ENCODE measurements around the gene C6orf15. TPM values are rescaled to one million over a fixed set of nuclear protein-coding genes. Genes with fewer than 3 reads are reported as not detected.

Gene C6orf15
- total and polyA plus RNA-seq, 7 donors: not detected

DNA sequence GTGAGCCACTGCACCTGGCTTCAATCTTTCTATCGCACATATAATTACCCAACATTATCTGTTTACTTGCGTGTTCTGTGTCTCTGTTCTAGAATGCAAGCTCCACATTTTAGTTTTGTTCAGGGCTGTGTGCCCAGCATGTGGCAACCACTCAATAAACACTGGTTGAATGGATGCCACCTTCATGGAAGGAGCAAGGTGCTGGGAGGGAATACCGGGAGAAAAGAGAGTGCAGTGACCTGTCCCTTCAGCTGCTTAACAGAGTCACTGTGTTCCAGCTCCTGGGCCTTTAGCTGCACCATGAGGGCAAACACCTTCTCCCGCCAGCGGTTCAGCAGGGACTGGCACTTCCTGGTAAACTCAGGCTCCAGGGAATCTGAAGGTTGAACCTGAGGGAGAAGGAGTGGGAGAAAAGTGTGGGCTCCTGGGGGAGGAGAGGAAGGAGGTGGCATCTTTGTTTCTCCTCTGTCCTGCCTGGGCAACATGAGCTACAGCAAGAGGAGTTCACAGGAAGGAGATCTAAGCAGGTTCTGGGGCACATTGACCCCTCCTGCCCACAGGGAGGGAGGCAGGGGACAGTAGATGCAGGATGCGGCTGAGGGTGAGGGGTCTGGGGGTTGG, 37.6 kb upstream of the C6orf15 start:
- 87 to 90% (median 89%) methylated on average over 6 of the region's 6 CpGs for WGBS, 3 donors
- no peaks in the 10 kb centered on the region for H3K27me3 ChIP-seq (ENCODE audit: insufficient read depth in 3 of 3, low read length in 2 of 3)
- H3K4me1 ChIP-seq: no peaks in the 10 kb centered on the region
- no peak overlapping the region for H3K27ac ChIP-seq
- ATAC-seq (no peak), DNase-seq (peak in 1 of 2 donors; percentile 29)
- TF ChIP-seq, protein P1, sequence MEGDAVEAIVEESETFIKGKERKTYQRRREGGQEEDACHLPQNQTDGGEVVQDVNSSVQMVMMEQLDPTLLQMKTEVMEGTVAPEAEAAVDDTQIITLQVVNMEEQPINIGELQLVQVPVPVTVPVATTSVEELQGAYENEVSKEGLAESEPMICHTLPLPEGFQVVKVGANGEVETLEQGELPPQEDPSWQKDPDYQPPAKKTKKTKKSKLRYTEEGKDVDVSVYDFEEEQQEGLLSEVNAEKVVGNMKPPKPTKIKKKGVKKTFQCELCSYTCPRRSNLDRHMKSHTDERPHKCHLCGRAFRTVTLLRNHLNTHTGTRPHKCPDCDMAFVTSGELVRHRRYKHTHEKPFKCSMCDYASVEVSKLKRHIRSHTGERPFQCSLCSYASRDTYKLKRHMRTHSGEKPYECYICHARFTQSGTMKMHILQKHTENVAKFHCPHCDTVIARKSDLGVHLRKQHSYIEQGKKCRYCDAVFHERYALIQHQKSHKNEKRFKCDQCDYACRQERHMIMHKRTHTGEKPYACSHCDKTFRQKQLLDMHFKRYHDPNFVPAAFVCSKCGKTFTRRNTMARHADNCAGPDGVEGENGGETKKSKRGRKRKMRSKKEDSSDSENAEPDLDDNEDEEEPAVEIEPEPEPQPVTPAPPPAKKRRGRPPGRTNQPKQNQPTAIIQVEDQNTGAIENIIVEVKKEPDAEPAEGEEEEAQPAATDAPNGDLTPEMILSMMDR (IDR thresholded peaks at IDR 0.05): no peak
- H3K9me3 ChIP-seq: no peaks in the 10 kb centered on the region
- H3K36me3 ChIP-seq (ENCODE audit: insufficient read depth in 1 of 2, low read depth in 1 of 2): peaks cover 0 to 56% of the 10 kb centered on the region in 2 donors
- intact Hi-C loops (cut with DNase I): no loop called here
- H3K4me3 ChIP-seq: no peak overlapping the region

GRCh38 chr6:31145386-31145785, 33.0 kb upstream of the C6orf15 start:
- H3K9me3 ChIP-seq: no peaks in the 10 kb centered on the region
- H3K27ac ChIP-seq: no peak overlapping the region
- no peaks in the 10 kb centered on the region for H3K4me1 ChIP-seq
- WGBS, 3 donors: 92 to 96% (median 94%) methylated on average over 10 of the region's 10 CpGs
- ATAC-seq: no peak
- no peak overlapping the region for H3K4me3 ChIP-seq
- intact Hi-C loops (cut with DNase I): no loop called here
- H3K36me3 ChIP-seq (ENCODE audit: insufficient read depth in 1 of 2, low read depth in 1 of 2): peaks cover 0 to 65% of the 10 kb centered on the region in 2 donors
- TF ChIP-seq, protein P1 (IDR thresholded peaks at IDR 0.05): no peak
- no peaks in the 10 kb centered on the region for H3K27me3 ChIP-seq (ENCODE audit: insufficient read depth in 3 of 3, low read length in 2 of 3)
- peak in 1 of 2 donors; percentile 29 for DNase-seq

DNA sequence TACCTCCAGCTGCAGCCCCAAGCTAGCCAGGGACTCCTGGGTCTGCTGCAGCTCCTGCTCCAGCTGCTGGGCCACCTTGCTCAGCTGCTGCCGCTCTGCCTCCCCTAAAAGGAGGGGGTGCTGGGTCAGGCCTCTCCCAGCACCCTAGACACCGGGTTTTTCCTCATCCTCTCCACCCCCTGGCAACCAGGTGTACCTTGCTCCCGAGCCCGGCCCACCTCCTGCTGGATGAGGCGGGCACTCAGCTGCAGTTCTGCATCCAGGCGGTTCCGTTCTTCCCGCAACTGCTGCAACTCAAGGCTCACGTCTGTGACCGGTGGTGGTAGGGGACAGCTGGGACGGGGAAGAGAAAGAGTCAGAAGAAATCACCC, 32.6 kb upstream of the C6orf15 start:
- no peak for ATAC-seq
- Histone ChIP-seq H3K27ac (no peak overlapping the region), H3K36me3 (ENCODE audit: insufficient read depth in 1 of 2, low read depth in 1 of 2) (peaks cover 0 to 61% of the 10 kb centered on the region in 2 donors), H3K27me3 (ENCODE audit: insufficient read depth in 3 of 3, low read length in 2 of 3) (no peaks in the 10 kb centered on the region), H3K4me1 (no peaks in the 10 kb centered on the region), H3K4me3 (no peak overlapping the region), H3K9me3 (no peaks in the 10 kb centered on the region)
- 62 to 82% (median 65%) methylated on average over 9 to 11 of the region's 11 CpGs for WGBS, 3 donors
- TF ChIP-seq, protein P1 (IDR thresholded peaks at IDR 0.05): no peak
- intact Hi-C loops (cut with DNase I): no loop called here
- peak in 1 of 2 donors; percentile 35 for DNase-seq

- no peaks in the 10 kb centered on the region for H3K9me3 ChIP-seq
These were observed 32.1 kb upstream of the C6orf15 start for GRCh38 chr6:31144296-31144969.

More at GRCh38 chr6:31144296-31144969, 32.1 kb upstream of the C6orf15 start:
- Histone ChIP-seq H3K4me1 (no peaks in the 10 kb centered on the region), H3K27me3 (ENCODE audit: insufficient read depth in 3 of 3, low read length in 2 of 3) (no peaks in the 10 kb centered on the region), H3K27ac (no peak overlapping the region), H3K4me3 (no peak overlapping the region), H3K36me3 (ENCODE audit: insufficient read depth in 1 of 2, low read depth in 1 of 2) (peaks cover 0 to 55% of the 10 kb centered on the region in 2 donors)
- ATAC-seq (no peak), DNase-seq (peak in 1 of 2 donors; percentile 31)
- 77 to 84% (median 84%) methylated on average over 18 of the region's 18 CpGs for WGBS, 3 donors
- intact Hi-C loops (cut with DNase I): no loop called here
- TF ChIP-seq, protein P1 (IDR thresholded peaks at IDR 0.05): no peak

Measured in psoas muscle (tissue), 8 donors.